ENCODE results near the gene CTBP2.
A peak's percentile ranks its signal among the peaks of the same experiment; 100 is the strongest.

The CTBP2 gene

DNA sequence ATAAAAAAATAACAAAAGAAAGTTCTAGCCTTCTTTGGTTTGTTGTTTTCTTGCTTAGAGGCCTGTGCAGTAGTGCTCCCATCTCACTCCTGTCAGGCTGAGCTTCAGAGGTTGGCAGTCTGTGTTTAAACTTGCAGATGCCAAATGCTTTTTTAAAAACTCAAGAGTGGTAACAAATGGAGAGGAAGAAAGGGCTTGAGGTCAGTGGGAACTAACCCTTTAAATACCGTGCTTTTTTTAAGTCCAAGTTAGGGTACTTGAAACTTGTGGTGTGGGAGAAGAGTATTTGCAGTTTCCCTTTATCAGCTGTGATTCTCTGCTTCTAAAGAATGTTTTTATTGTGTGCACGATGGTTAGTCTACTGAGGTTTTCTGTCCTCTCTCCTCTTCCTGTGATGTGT, 189.1 kb downstream of the CTBP2 start:
- intact Hi-C loops (cut with DNase I; ENCODE audit: low total_unique reads), result no loop called here
- H3K4me3 ChIP-seq, result no peak overlapping the region
- no peak for DNase-seq
- peaks cover 13 to 35% (median 25%) of the 10 kb centered on the region in 3 donors for H3K36me3 ChIP-seq
- TF ChIP-seq, protein P1, sequence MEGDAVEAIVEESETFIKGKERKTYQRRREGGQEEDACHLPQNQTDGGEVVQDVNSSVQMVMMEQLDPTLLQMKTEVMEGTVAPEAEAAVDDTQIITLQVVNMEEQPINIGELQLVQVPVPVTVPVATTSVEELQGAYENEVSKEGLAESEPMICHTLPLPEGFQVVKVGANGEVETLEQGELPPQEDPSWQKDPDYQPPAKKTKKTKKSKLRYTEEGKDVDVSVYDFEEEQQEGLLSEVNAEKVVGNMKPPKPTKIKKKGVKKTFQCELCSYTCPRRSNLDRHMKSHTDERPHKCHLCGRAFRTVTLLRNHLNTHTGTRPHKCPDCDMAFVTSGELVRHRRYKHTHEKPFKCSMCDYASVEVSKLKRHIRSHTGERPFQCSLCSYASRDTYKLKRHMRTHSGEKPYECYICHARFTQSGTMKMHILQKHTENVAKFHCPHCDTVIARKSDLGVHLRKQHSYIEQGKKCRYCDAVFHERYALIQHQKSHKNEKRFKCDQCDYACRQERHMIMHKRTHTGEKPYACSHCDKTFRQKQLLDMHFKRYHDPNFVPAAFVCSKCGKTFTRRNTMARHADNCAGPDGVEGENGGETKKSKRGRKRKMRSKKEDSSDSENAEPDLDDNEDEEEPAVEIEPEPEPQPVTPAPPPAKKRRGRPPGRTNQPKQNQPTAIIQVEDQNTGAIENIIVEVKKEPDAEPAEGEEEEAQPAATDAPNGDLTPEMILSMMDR (IDR thresholded peaks at IDR 0.05), result no peak
- H3K9me3 ChIP-seq, result no peaks in the 10 kb centered on the region
- H3K4me1 ChIP-seq, result peaks cover 0 to 41% (median 14%) of the 10 kb centered on the region in 4 donors
- no peaks in the 10 kb centered on the region for H3K27me3 ChIP-seq
- H3K27ac ChIP-seq, result peak overlapping the region in 1 of 2 donors; percentile 60

DNA sequence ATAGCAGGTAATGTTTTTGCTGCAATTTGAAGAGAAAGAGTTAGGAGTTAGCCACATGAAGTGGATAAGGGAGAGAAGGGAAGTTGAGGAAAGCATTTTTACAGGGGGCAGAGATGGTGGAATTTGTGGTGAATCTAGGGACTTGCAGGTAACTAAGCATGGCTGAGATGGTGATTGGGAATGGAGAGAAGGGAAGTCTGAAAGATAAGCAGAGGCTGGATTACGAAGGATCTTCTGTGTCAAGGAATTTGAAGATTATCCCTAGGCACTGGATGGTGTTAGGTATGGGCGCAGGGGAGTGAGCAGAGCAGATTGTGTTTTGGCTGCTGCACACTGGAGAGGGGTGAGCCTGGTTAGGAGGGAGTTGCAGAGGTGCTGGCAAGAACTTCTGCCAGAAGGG, 193.1 kb downstream of the CTBP2 start:
- intact Hi-C loops (cut with DNase I; ENCODE audit: low total_unique reads), result no loop called here
- TF ChIP-seq, protein P1 (IDR thresholded peaks at IDR 0.05), result no peak
- Histone ChIP-seq H3K27me3 (no peaks in the 10 kb centered on the region), H3K36me3 (peaks cover 0 to 13% (median 7%) of the 10 kb centered on the region in 3 donors), H3K9me3 (no peaks in the 10 kb centered on the region), H3K27ac (no peak overlapping the region), H3K4me1 (peaks cover 0 to 66% (median 14%) of the 10 kb centered on the region in 4 donors), H3K4me3 (no peak overlapping the region)
- no peak for DNase-seq

DNA sequence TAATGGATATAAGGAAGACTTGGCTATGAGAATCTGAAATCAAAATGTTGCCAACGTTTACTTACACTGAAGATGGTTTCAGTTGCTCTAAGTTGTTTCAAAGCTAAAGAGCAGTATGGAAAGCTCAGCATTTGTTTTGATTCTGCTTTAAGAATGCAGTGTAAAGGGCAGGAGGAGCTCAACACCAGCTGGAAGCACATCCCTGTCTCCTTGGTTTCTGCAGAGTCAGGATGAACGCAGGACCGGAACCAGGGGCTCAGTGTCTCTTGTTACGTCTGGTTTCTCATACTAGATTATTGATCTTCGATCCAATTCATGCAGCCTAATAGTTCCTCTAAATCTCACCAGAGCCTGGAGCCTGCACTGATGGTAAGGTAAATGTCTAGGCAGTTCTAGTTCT, 194.4 kb downstream of the CTBP2 start:
- no peak overlapping the region for H3K27ac ChIP-seq
- H3K9me3 ChIP-seq, result no peaks in the 10 kb centered on the region
- TF ChIP-seq, protein P1 (IDR thresholded peaks at IDR 0.05), result no peak
- intact Hi-C loops (cut with DNase I; ENCODE audit: low total_unique reads), result no loop called here
- peaks cover 0 to 13% (median 7%) of the 10 kb centered on the region in 3 donors for H3K36me3 ChIP-seq
- no peak for DNase-seq
- H3K4me3 ChIP-seq, result no peak overlapping the region
- H3K4me1 ChIP-seq, result peaks cover 0 to 66% (median 7%) of the 10 kb centered on the region in 4 donors
- H3K27me3 ChIP-seq, result no peaks in the 10 kb centered on the region

DNA sequence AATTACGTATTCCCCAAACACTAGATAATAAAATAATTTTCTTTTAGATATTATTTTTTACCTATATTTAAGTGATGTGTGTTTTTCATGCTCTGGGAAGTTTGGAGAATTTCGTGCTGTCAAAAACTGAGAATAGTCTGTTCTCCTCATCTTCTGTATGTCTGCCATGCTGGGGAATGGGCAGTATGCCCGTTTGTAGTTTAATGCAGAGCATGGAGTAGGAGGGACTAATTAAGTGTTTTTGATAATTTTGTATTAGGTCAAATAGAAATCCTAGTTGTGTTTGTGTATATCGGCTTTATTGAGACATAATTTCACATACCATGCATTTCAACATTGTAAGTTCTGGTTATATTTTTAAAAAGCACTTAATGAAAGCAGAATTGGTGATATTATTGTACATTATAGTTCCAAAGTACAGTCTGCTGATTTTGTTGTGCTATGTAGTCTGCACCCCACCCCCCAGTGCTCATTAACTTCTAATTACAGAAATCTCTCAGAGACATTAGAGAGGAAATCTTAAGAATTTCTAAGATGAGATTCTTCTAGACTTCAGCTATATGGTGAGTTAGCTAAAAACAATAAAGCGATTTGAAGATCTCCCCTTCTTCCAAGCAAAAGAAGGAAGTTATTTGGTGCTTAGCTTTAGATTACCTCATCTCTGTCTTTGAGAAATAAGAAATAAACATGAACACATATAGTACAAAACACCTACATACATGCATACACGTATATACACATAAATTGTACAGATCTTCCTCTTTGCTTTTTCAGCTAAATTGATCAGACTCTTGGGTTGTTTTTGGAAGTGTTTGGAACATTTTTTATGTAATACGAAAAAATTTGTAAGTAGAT, 196.3 kb downstream of the CTBP2 start:
- intact Hi-C loops (cut with DNase I; ENCODE audit: low total_unique reads), result no loop called here

DNA sequence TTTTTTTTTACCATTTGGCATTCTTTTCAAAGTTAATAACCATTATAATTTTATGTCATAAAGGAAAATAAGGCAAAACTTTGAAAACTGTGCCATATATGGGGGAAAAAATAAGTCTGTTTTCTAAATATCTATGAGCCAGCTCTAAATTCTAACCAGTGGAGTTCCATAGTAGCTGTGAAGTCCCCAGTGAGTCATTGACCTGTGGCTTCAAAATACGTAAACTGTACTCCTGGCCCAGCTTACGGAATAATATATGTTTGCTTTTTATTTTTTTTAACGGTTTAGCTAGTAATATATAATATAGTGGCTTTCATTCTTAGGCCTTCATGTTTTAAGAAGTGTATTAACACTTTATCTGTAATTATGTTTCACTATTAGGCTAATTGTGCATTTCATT, 197.9 kb downstream of the CTBP2 start:
- TF ChIP-seq, protein P1 (IDR thresholded peaks at IDR 0.05), result no peak
- Histone ChIP-seq H3K4me1 (peaks cover 0 to 48% (median 1%) of the 10 kb centered on the region in 4 donors), H3K4me3 (no peak overlapping the region), H3K27ac (no peak overlapping the region), H3K27me3 (no peaks in the 10 kb centered on the region), H3K36me3 (peaks cover 0 to 12% (median 0%) of the 10 kb centered on the region in 3 donors), H3K9me3 (no peaks in the 10 kb centered on the region)
- no peak for DNase-seq
- intact Hi-C loops (cut with DNase I; ENCODE audit: low total_unique reads), result no loop called here

More for the DNA sequence above, 196.3 kb downstream of the CTBP2 start:
- TF ChIP-seq, protein P1 (IDR thresholded peaks at IDR 0.05), result no peak
- no peak overlapping the region for H3K27ac ChIP-seq
- peaks cover 0 to 54% (median 1%) of the 10 kb centered on the region in 4 donors for H3K4me1 ChIP-seq
- H3K4me3 ChIP-seq, result no peak overlapping the region
- H3K27me3 ChIP-seq, result no peaks in the 10 kb centered on the region
- no peaks in the 10 kb centered on the region for H3K9me3 ChIP-seq
- DNase-seq, result no peak
- peaks cover 0 to 13% (median 7%) of the 10 kb centered on the region in 3 donors for H3K36me3 ChIP-seq

Measured in tibial artery (tissue), 4 donors.